ENCODE data around the gene ZNHIT1.

DNA sequence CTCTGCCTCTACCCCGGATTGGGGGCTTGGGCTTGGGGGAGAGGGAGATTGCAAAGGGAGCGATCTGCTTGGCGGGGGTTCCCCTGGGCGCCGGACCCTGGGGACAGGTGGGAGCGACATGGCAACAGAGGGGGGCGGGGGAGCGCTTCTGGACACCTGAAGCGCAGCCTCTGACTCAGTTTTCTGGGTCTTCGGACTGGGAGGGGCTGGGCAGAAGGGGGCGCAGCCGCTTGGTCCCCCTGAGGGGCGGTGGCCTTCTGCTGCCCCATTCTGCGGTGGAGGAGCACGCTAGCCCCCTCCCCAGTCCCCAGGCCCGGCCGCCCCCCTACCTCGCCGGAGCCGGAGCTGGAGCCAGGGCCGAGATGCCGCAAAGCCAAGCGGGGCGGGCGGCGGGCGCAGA lies 38.3 kb upstream of the ZNHIT1 start:
- TF ChIP-seq, protein P1, sequence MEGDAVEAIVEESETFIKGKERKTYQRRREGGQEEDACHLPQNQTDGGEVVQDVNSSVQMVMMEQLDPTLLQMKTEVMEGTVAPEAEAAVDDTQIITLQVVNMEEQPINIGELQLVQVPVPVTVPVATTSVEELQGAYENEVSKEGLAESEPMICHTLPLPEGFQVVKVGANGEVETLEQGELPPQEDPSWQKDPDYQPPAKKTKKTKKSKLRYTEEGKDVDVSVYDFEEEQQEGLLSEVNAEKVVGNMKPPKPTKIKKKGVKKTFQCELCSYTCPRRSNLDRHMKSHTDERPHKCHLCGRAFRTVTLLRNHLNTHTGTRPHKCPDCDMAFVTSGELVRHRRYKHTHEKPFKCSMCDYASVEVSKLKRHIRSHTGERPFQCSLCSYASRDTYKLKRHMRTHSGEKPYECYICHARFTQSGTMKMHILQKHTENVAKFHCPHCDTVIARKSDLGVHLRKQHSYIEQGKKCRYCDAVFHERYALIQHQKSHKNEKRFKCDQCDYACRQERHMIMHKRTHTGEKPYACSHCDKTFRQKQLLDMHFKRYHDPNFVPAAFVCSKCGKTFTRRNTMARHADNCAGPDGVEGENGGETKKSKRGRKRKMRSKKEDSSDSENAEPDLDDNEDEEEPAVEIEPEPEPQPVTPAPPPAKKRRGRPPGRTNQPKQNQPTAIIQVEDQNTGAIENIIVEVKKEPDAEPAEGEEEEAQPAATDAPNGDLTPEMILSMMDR (IDR thresholded peaks at IDR 0.05), result no peak
- no peak for TF ChIP-seq POLR2A (IDR thresholded peaks at IDR 0.05)

All from testis (tissue), 2 donors.